OCI-LY7 (cell line): ENCODE results near the gene OLFM3.

Experiments used
- EZH2phosphoT487 ChIP-seq: fragments of 200-600 bp; sonication (generic); IDR thresholded peaks from 2 replicates; pipeline ENCODE4 v1.6.1; 2018; ENCODE audit warnings: low read depth, borderline replicate concordance, mild to moderate bottlenecking, mixed run types, antibody characterized with exemption, low read length, moderate library complexity, mixed read lengths
- TF ChIP-seq, protein P1 (sequence below): fragments of 200-600 bp; sonication (generic); conservative IDR thresholded peaks from 2 replicates; pipeline ENCODE4 v1.5.1; 2014; ENCODE audit warnings: mild to moderate bottlenecking, antibody characterized with exemption, low read length, moderate library complexity, mixed read lengths

- TF ChIP-seq, protein P1, sequence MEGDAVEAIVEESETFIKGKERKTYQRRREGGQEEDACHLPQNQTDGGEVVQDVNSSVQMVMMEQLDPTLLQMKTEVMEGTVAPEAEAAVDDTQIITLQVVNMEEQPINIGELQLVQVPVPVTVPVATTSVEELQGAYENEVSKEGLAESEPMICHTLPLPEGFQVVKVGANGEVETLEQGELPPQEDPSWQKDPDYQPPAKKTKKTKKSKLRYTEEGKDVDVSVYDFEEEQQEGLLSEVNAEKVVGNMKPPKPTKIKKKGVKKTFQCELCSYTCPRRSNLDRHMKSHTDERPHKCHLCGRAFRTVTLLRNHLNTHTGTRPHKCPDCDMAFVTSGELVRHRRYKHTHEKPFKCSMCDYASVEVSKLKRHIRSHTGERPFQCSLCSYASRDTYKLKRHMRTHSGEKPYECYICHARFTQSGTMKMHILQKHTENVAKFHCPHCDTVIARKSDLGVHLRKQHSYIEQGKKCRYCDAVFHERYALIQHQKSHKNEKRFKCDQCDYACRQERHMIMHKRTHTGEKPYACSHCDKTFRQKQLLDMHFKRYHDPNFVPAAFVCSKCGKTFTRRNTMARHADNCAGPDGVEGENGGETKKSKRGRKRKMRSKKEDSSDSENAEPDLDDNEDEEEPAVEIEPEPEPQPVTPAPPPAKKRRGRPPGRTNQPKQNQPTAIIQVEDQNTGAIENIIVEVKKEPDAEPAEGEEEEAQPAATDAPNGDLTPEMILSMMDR = no peak
- no peak for TF ChIP-seq EZH2phosphoT487
These were observed 22.8 kb upstream of the OLFM3 start for GRCh38 chr1:102019530-102019929.
